NK-92 treated with Interleukin-12 subunit alpha and Interleukin-12 subunit beta, amount 100 ng/mL, for 24 hours (cell line): ENCODE measurements around the gene MYO19.

Experiments
- DNase-seq: peaks from one replicate; lab custom pipeline; 2025; lab: John Stamatoyannopoulos, UW

Gene MYO19

GRCh38 chr17:36534840-36535668 is at the start of gene MYO19, which contains the start of gene PIGW:
TSS of gene MYO19 (minus strand) at chr17:36534868. CDS start at chr17:36532538, 2,330 bp downstream.
TSS of gene PIGW (plus strand) at chr17:36534987. CDS start at chr17:36537102, 2,115 bp downstream.
- DNase-seq, result peak; percentile 80

GRCh38 chr17:36583787-36584186 is 49.1 kb upstream of the MYO19 start:
- no peak for DNase-seq

GRCh38 chr17:36578671-36579070 is 44.0 kb upstream of the MYO19 start:
- DNase-seq, result no peak

- DNase-seq, result no peak
These were observed 42.1 kb upstream of the MYO19 start for GRCh38 chr17:36576793-36577192.

- no peak for DNase-seq
These were observed 40.4 kb upstream of the MYO19 start for GRCh38 chr17:36575028-36575427.

GRCh38 chr17:36566081-36566480 is 31.4 kb upstream of the MYO19 start:
- no peak for DNase-seq

GRCh38 chr17:36553459-36553858 is 18.8 kb upstream of the MYO19 start:
- DNase-seq, result no peak

GRCh38 chr17:36550491-36551417 is 16.1 kb upstream of the MYO19 start:
- no peak for DNase-seq

GRCh38 chr17:36547776-36548175 is 13.1 kb upstream of the MYO19 start:
- DNase-seq, result no peak

GRCh38 chr17:36546418-36547093 is 11.9 kb upstream of the MYO19 start:
- DNase-seq, result no peak

- peak; percentile 88 for DNase-seq
These were observed 11.1 kb upstream of the MYO19 start for GRCh38 chr17:36545465-36546417.

- no peak for DNase-seq
These were observed 10.4 kb upstream of the MYO19 start for GRCh38 chr17:36545077-36545464.

GRCh38 chr17:36544307-36545076 is 9.8 kb upstream of the MYO19 start, which contains the start of gene GGNBP2:
TSS of gene GGNBP2 (plus strand) at chr17:36544919. CDS start at chr17:36545725, 806 bp downstream.
- DNase-seq, result peak; percentile 93

GRCh38 chr17:36544044-36544306 is 9.3 kb upstream of the MYO19 start:
- DNase-seq, result no peak

- DNase-seq, result no peak
These were observed 8.1 kb upstream of the MYO19 start for GRCh38 chr17:36542755-36543154.

- DNase-seq, result no peak
These were observed 6.0 kb upstream of the MYO19 start for GRCh38 chr17:36540696-36541095.

GRCh38 chr17:36535669-36536081 is 1.0 kb upstream of the MYO19 start:
- no peak for DNase-seq

- peak; percentile 42 for DNase-seq
These were observed 481 bp downstream of the MYO19 start for GRCh38 chr17:36533935-36534839.

- DNase-seq, result no peak
These were observed 2.2 kb downstream of the MYO19 start for GRCh38 chr17:36532435-36532975.
